ENCODE results near the gene VCPKMT.

VCPKMT gene

GRCh38 chr14:50109342-50109741 is 7.0 kb downstream of the VCPKMT start:
- no peak for DNase-seq (ENCODE audit: low read depth)
- no peak overlapping the region for H3K4me3 ChIP-seq (ENCODE audit: control insufficient read depth, low read depth, low read length)
- TF ChIP-seq CTCF (IDR thresholded peaks at IDR 0.05; ENCODE audit: control insufficient read depth, insufficient read depth, low read depth, low read length, missing control alignments): peak; percentile 22

GRCh38 chr14:50107850-50108249 is 8.5 kb downstream of the VCPKMT start:
- no peak for DNase-seq (ENCODE audit: low read depth)
- no peak overlapping the region for H3K4me3 ChIP-seq (ENCODE audit: control insufficient read depth, low read depth, low read length)
- no peak for TF ChIP-seq CTCF (IDR thresholded peaks at IDR 0.05; ENCODE audit: control insufficient read depth, insufficient read depth, low read depth, low read length, missing control alignments)

GRCh38 chr14:50106178-50106577 is 10.2 kb downstream of the VCPKMT start:
- no peak overlapping the region for H3K4me3 ChIP-seq (ENCODE audit: control insufficient read depth, low read depth, low read length)
- no peak for TF ChIP-seq CTCF (IDR thresholded peaks at IDR 0.05; ENCODE audit: control insufficient read depth, insufficient read depth, low read depth, low read length, missing control alignments)
- no peak for DNase-seq (ENCODE audit: low read depth)

GRCh38 chr14:50103558-50103957 is 12.8 kb downstream of the VCPKMT start:
- no peak for TF ChIP-seq CTCF (IDR thresholded peaks at IDR 0.05; ENCODE audit: control insufficient read depth, insufficient read depth, low read depth, low read length, missing control alignments)
- H3K4me3 ChIP-seq (ENCODE audit: control insufficient read depth, low read depth, low read length): no peak overlapping the region
- no peak for DNase-seq (ENCODE audit: low read depth)

GRCh38 chr14:50101417-50101816 is 15.0 kb downstream of the VCPKMT start:
- no peak for DNase-seq (ENCODE audit: low read depth)
- H3K4me3 ChIP-seq (ENCODE audit: control insufficient read depth, low read depth, low read length): no peak overlapping the region
- TF ChIP-seq CTCF (IDR thresholded peaks at IDR 0.05; ENCODE audit: control insufficient read depth, insufficient read depth, low read depth, low read length, missing control alignments): no peak

GRCh38 chr14:50100805-50101204 is 15.6 kb downstream of the VCPKMT start:
- TF ChIP-seq CTCF (IDR thresholded peaks at IDR 0.05; ENCODE audit: control insufficient read depth, insufficient read depth, low read depth, low read length, missing control alignments): no peak
- no peak overlapping the region for H3K4me3 ChIP-seq (ENCODE audit: control insufficient read depth, low read depth, low read length)
- DNase-seq (ENCODE audit: low read depth): no peak

- no peak overlapping the region for H3K4me3 ChIP-seq (ENCODE audit: control insufficient read depth, low read depth, low read length)
- TF ChIP-seq CTCF (IDR thresholded peaks at IDR 0.05; ENCODE audit: control insufficient read depth, insufficient read depth, low read depth, low read length, missing control alignments): no peak
- no peak for DNase-seq (ENCODE audit: low read depth)
These were observed 17.0 kb downstream of the VCPKMT start for GRCh38 chr14:50099335-50099734.

Measured in AG09309 (cell line).